ENCODE data around the gene NPY1R.

Gene NPY1R

GRCh38 chr4:163335384-163335783 lies 3.0 kb upstream of the NPY1R start:
- no peak overlapping the region for H2AFZ ChIP-seq (ENCODE audit: low read length)

GRCh38 chr4:163331629-163332376 lies 593 bp downstream of the NPY1R start:
- no peak for DNase-seq
- Histone ChIP-seq H3K9me2 (replicated peaks; ENCODE audit: insufficient read depth, low read length) (no peaks in the 10 kb centered on the region), H3K27ac (ENCODE audit: low read length) (no peak overlapping the region), H3K36me3 (replicated peaks; ENCODE audit: insufficient read depth, low read length) (no peaks in the 10 kb centered on the region), H3K9ac (ENCODE audit: low read length) (peak overlapping the region; percentile 13; the same call in 1 of the 2 replicates), H3F3A (ENCODE audit: insufficient read depth, low read length) (no peaks in the 10 kb centered on the region), H3K4me2 (ENCODE audit: low read depth, low read length) (peak overlapping the region; percentile 100), H4K20me1 (ENCODE audit: insufficient read depth, low read length) (no peaks in the 10 kb centered on the region), H3K4me1 (ENCODE audit: low read length) (no peaks in the 10 kb centered on the region), H2AFZ (ENCODE audit: low read length) (peak overlapping the region; percentile 91), H3K4me3 (ENCODE audit: low read length) (peak overlapping the region; percentile 76), H3K9me3 (replicated peaks; ENCODE audit: insufficient read depth, low read length) (no peaks in the 10 kb centered on the region), H3K27me3 (replicated peaks; ENCODE audit: insufficient read depth, low read length) (peaks cover 4% of the 10 kb centered on the region; the same call in 1 of the 2 replicates), H3K79me2 (ENCODE audit: low read length) (no peaks in the 10 kb centered on the region)
- TF ChIP-seq CTCF (IDR thresholded peaks at IDR 0.05; ENCODE audit: low read length) (no peak; the same call in 1 of the 2 replicates), EZH2 (optimal IDR thresholded peaks at IDR 0.05; ENCODE audit: low read depth, low read length) (no peak), EZH2phosphoT487 (IDR thresholded peaks at IDR 0.05; ENCODE audit: low read length) (no peak)

More at GRCh38 chr4:163335384-163335783, 3.0 kb upstream of the NPY1R start:
- DNase-seq = no peak
- H4K20me1 ChIP-seq (ENCODE audit: insufficient read depth, low read length) = no peaks in the 10 kb centered on the region
- no peak overlapping the region for H3K4me3 ChIP-seq (ENCODE audit: low read length)
- no peaks in the 10 kb centered on the region for H3F3A ChIP-seq (ENCODE audit: insufficient read depth, low read length)
- no peak overlapping the region for H3K27ac ChIP-seq (ENCODE audit: low read length)
- no peaks in the 10 kb centered on the region for H3K36me3 ChIP-seq (replicated peaks; ENCODE audit: insufficient read depth, low read length)
- no peaks in the 10 kb centered on the region for H3K79me2 ChIP-seq (ENCODE audit: low read length)
- H3K9me2 ChIP-seq (replicated peaks; ENCODE audit: insufficient read depth, low read length) = no peaks in the 10 kb centered on the region
- H3K4me2 ChIP-seq (ENCODE audit: low read depth, low read length) = no peak overlapping the region
- H3K27me3 ChIP-seq (replicated peaks; ENCODE audit: insufficient read depth, low read length) = peaks cover 4% of the 10 kb centered on the region; the same call in 1 of the 2 replicates
- no peaks in the 10 kb centered on the region for H3K4me1 ChIP-seq (ENCODE audit: low read length)
- no peak overlapping the region for H3K9ac ChIP-seq (ENCODE audit: low read length)
- H3K9me3 ChIP-seq (replicated peaks; ENCODE audit: insufficient read depth, low read length) = no peaks in the 10 kb centered on the region
- no peak for TF ChIP-seq EZH2phosphoT487 (IDR thresholded peaks at IDR 0.05; ENCODE audit: low read length)
- TF ChIP-seq EZH2 (optimal IDR thresholded peaks at IDR 0.05; ENCODE audit: low read depth, low read length) = no peak
- no peak for TF ChIP-seq CTCF (IDR thresholded peaks at IDR 0.05; ENCODE audit: low read length)

GRCh38 chr4:163330916-163331628 lies 1.3 kb downstream of the NPY1R start:
- TF ChIP-seq CTCF (IDR thresholded peaks at IDR 0.05; ENCODE audit: low read length) = no peak
- no peak for TF ChIP-seq EZH2phosphoT487 (IDR thresholded peaks at IDR 0.05; ENCODE audit: low read length)
- TF ChIP-seq EZH2 (optimal IDR thresholded peaks at IDR 0.05; ENCODE audit: low read depth, low read length) = no peak
- H3K4me2 ChIP-seq (ENCODE audit: low read depth, low read length) = peak overlapping the region; percentile 100; the same call in 1 of the 2 replicates

More at GRCh38 chr4:163330916-163331628, 1.3 kb downstream of the NPY1R start:
- H3K36me3 ChIP-seq (replicated peaks; ENCODE audit: insufficient read depth, low read length) = no peaks in the 10 kb centered on the region
- H3K79me2 ChIP-seq (ENCODE audit: low read length) = no peaks in the 10 kb centered on the region
- peaks cover 4% of the 10 kb centered on the region; the same call in 1 of the 2 replicates for H3K27me3 ChIP-seq (replicated peaks; ENCODE audit: insufficient read depth, low read length)
- no peaks in the 10 kb centered on the region for H3K4me1 ChIP-seq (ENCODE audit: low read length)
- H3K4me3 ChIP-seq (ENCODE audit: low read length) = peak overlapping the region; percentile 76; the same call in 1 of the 2 replicates
- peak overlapping the region; percentile 91; the same call in 1 of the 2 replicates for H2AFZ ChIP-seq (ENCODE audit: low read length)
- H3K27ac ChIP-seq (ENCODE audit: low read length) = no peak overlapping the region
- H3K9me2 ChIP-seq (replicated peaks; ENCODE audit: insufficient read depth, low read length) = no peaks in the 10 kb centered on the region
- no peak overlapping the region for H3K9ac ChIP-seq (ENCODE audit: low read length)
- H4K20me1 ChIP-seq (ENCODE audit: insufficient read depth, low read length) = no peaks in the 10 kb centered on the region
- no peaks in the 10 kb centered on the region for H3K9me3 ChIP-seq (replicated peaks; ENCODE audit: insufficient read depth, low read length)
- no peak for DNase-seq
- no peaks in the 10 kb centered on the region for H3F3A ChIP-seq (ENCODE audit: insufficient read depth, low read length)
